ENCODE measurements around the gene NDC1. TPM values are rescaled to one million over a fixed set of nuclear protein-coding genes. Genes with fewer than 3 reads are reported as not detected.

The NDC1 gene
- total RNA-seq, 4 donors from 2014 or later = 6.7 to 10.3 (median 7.1) TPM

DNA sequence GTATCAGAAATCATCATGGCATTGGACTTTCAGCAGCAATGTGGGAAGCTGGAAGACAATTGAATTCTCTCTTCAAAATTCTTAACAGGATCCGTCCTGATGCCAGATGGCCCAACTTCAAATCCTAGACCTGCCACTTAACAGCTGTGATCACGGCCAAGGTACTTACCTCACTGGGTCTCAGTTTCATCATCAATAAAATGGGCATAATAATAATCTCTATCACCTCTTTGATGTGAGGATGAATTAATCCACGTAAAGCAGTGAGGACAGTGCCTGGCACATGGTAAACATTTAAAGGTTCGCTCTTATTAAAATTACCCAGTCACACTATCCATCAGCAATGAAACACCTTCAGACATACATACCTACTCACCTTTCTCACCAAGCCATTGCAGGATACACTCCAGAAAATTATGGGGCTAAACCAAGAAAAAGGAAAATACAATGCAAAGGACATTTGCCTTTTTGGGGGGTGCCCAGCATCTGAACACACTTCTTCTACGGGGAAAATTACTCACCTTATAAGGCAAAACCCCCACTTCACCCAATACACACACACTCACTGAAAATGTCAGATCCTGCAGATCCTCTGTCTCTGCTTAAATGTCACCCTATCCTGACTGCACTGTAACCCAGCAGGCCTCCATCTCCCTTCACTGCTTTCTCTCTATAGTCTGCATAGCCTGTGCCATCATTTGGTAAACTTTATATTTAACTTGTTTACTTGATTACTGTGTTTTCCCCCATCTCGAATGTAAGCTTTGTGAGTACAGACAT is 120.9 kb downstream of the NDC1 start:
- peaks cover 19% of the 10 kb centered on the region for H3K27me3 ChIP-seq
- H3K27ac ChIP-seq = no peak overlapping the region
- no peaks in the 10 kb centered on the region for H3K36me3 ChIP-seq
- ATAC-seq = no peak
- no peaks in the 10 kb centered on the region for H3K4me1 ChIP-seq
- 77 to 80% methylated on average over 6 of the region's 6 CpGs for WGBS, 2 donors (ENCODE audit: low coverage in 1 of 2)
- no peaks in the 10 kb centered on the region for H3K9me3 ChIP-seq
- no peak overlapping the region for H3K4me3 ChIP-seq
- no peak for TF ChIP-seq EP300 (IDR thresholded peaks at IDR 0.05)
- TF ChIP-seq, protein P1, sequence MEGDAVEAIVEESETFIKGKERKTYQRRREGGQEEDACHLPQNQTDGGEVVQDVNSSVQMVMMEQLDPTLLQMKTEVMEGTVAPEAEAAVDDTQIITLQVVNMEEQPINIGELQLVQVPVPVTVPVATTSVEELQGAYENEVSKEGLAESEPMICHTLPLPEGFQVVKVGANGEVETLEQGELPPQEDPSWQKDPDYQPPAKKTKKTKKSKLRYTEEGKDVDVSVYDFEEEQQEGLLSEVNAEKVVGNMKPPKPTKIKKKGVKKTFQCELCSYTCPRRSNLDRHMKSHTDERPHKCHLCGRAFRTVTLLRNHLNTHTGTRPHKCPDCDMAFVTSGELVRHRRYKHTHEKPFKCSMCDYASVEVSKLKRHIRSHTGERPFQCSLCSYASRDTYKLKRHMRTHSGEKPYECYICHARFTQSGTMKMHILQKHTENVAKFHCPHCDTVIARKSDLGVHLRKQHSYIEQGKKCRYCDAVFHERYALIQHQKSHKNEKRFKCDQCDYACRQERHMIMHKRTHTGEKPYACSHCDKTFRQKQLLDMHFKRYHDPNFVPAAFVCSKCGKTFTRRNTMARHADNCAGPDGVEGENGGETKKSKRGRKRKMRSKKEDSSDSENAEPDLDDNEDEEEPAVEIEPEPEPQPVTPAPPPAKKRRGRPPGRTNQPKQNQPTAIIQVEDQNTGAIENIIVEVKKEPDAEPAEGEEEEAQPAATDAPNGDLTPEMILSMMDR (IDR thresholded peaks at IDR 0.05) = no peak
- TF ChIP-seq POLR2A (IDR thresholded peaks at IDR 0.05) = no peak
- TF ChIP-seq POLR2AphosphoS5 (IDR thresholded peaks at IDR 0.05) = no peak

DNA sequence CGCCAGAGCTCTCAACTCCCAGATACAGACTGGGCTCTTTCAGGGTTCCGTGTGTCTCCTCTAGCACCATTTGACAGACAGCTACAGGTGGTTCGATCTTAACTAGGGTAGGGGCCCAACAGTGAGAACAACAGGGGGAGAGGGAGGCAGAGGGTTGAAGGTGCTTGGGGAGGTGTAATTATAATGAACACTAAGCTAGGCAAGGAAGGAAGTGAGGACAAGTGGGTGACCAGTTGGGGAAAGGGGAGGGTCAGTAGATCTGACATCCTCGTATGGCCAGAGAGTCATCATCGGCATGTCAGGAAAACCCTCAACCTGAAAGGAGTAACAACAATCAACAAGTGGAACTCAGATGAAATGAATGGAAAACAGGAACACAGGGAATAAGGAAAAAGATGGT is 121.9 kb downstream of the NDC1 start:
- TF ChIP-seq POLR2AphosphoS5 (IDR thresholded peaks at IDR 0.05) = no peak
- no peak for TF ChIP-seq POLR2A (IDR thresholded peaks at IDR 0.05)
- TF ChIP-seq EP300 (IDR thresholded peaks at IDR 0.05) = no peak
- TF ChIP-seq, protein P1 (IDR thresholded peaks at IDR 0.05) = no peak
- no peak overlapping the region for H3K4me3 ChIP-seq
- no peaks in the 10 kb centered on the region for H3K4me1 ChIP-seq
- H3K9me3 ChIP-seq = no peaks in the 10 kb centered on the region
- peaks cover 19% of the 10 kb centered on the region for H3K27me3 ChIP-seq
- no peaks in the 10 kb centered on the region for H3K36me3 ChIP-seq
- no peak overlapping the region for H3K27ac ChIP-seq
- no peak for ATAC-seq
- 63 to 73% methylated on average over 2 to 3 of the region's 5 CpGs for WGBS, 2 donors (ENCODE audit: low coverage in 1 of 2)

DNA sequence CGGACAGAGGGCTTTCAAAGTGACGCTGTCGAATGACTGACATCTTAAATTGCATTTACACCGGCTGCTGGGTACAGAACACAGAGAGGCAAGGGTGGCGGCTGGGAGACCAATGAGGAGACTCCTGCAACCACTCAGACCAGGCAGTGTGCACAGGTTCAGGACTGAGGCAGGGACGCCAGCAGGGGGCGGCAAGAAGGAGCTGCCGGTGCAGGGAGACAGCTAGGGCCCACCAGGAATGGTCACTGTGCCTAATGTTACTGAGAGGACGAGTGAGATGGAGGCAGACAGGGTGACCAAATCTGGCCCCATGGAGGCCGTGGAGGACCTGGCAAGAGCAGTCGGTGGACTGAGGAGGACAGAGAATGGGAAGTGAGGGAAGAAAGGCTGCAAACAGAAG is 122.6 kb downstream of the NDC1 start:
- no peak for ATAC-seq
- Histone ChIP-seq H3K27ac (no peak overlapping the region), H3K27me3 (peaks cover 19% of the 10 kb centered on the region), H3K4me3 (no peak overlapping the region), H3K4me1 (no peaks in the 10 kb centered on the region), H3K36me3 (no peaks in the 10 kb centered on the region), H3K9me3 (no peaks in the 10 kb centered on the region)
- TF ChIP-seq EP300 (IDR thresholded peaks at IDR 0.05) (no peak), POLR2A (IDR thresholded peaks at IDR 0.05) (no peak), POLR2AphosphoS5 (IDR thresholded peaks at IDR 0.05) (no peak)
- TF ChIP-seq, protein P1 (IDR thresholded peaks at IDR 0.05) = no peak
- whole genome bisulfite sequencing, 2 donors (ENCODE audit: low coverage in 1 of 2) = 53 to 71% methylated on average over 5 to 8 of the region's 11 CpGs

Small RNA genes lying within 50 kb of the gene (small RNA-seq; reads per million reads assigned to genes)
- 0 reads per million in 4 donors for gene AL049745.1
- 0 reads per million in 4 donors for gene RF00418

Other genes starting within 250 kb of the NDC1 start
- under 1 TPM in 2 of 4 donors, not detected in 2; 0.16 to 0.27 TPM for gene GLIS1, start 99.1 kb downstream of the NDC1 start, total RNA-seq
- gene YIPF1, start 51.5 kb upstream of the NDC1 start, total RNA-seq = 10 to 100 TPM; 14.1 to 27.1 (median 17.6) TPM
- not detected for gene DIO1, start 55.9 kb upstream of the NDC1 start, total RNA-seq
- 10 to 100 TPM; 17.7 to 27.1 (median 21.3) TPM for gene IFT25, start 107.4 kb upstream of the NDC1 start, total RNA-seq
- 10 to 100 TPM; 19.6 to 31.4 (median 23.9) TPM for gene LRRC42, start 108.1 kb upstream of the NDC1 start, total RNA-seq
- not detected for gene LDLRAD1, start 179.9 kb upstream of the NDC1 start, total RNA-seq
- gene TMEM59, start 214.9 kb upstream of the NDC1 start, total RNA-seq = 100 to 1,000 TPM; 238 to 466 (median 352) TPM
- gene TCEANC2, start 215.3 kb upstream of the NDC1 start, total RNA-seq = 10 to 100 TPM in 1 of 4 donors, 1 to 10 TPM in 3; 3.6 to 10.2 (median 9.1) TPM

All from gastroesophageal sphincter (tissue), 4 donors.